ENCODE results near the gene FAU. TPM values are rescaled to one million over a fixed set of nuclear protein-coding genes. Genes with fewer than 3 reads are reported as not detected.
A peak's percentile ranks its signal among the peaks of the same experiment; 100 is the strongest.

FAU gene
- total and polyA plus RNA-seq, 2 of the 13 experiments (the other 11 are each of a cell fraction or from before 2014, with no cell fraction given): 374 to 869 TPM

- no peak for TF ChIP-seq ZNF256 (CRISPR knock-in tag; conservative IDR thresholded peaks at IDR 0.05)
- TF ChIP-seq, protein P1, sequence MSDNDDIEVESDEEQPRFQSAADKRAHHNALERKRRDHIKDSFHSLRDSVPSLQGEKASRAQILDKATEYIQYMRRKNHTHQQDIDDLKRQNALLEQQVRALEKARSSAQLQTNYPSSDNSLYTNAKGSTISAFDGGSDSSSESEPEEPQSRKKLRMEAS (IDR thresholded peaks at IDR 0.05): peak; percentile 81
- peak; percentile 73; the same call in 1 of the 2 replicates for TF ChIP-seq ZNF430 (CRISPR knock-in tag; IDR thresholded peaks at IDR 0.05)
- peak; percentile 87 for TF ChIP-seq HBP1 (CRISPR knock-in tag; IDR thresholded peaks at IDR 0.05; ENCODE audit: low read depth)
- TF ChIP-seq, protein P2, sequence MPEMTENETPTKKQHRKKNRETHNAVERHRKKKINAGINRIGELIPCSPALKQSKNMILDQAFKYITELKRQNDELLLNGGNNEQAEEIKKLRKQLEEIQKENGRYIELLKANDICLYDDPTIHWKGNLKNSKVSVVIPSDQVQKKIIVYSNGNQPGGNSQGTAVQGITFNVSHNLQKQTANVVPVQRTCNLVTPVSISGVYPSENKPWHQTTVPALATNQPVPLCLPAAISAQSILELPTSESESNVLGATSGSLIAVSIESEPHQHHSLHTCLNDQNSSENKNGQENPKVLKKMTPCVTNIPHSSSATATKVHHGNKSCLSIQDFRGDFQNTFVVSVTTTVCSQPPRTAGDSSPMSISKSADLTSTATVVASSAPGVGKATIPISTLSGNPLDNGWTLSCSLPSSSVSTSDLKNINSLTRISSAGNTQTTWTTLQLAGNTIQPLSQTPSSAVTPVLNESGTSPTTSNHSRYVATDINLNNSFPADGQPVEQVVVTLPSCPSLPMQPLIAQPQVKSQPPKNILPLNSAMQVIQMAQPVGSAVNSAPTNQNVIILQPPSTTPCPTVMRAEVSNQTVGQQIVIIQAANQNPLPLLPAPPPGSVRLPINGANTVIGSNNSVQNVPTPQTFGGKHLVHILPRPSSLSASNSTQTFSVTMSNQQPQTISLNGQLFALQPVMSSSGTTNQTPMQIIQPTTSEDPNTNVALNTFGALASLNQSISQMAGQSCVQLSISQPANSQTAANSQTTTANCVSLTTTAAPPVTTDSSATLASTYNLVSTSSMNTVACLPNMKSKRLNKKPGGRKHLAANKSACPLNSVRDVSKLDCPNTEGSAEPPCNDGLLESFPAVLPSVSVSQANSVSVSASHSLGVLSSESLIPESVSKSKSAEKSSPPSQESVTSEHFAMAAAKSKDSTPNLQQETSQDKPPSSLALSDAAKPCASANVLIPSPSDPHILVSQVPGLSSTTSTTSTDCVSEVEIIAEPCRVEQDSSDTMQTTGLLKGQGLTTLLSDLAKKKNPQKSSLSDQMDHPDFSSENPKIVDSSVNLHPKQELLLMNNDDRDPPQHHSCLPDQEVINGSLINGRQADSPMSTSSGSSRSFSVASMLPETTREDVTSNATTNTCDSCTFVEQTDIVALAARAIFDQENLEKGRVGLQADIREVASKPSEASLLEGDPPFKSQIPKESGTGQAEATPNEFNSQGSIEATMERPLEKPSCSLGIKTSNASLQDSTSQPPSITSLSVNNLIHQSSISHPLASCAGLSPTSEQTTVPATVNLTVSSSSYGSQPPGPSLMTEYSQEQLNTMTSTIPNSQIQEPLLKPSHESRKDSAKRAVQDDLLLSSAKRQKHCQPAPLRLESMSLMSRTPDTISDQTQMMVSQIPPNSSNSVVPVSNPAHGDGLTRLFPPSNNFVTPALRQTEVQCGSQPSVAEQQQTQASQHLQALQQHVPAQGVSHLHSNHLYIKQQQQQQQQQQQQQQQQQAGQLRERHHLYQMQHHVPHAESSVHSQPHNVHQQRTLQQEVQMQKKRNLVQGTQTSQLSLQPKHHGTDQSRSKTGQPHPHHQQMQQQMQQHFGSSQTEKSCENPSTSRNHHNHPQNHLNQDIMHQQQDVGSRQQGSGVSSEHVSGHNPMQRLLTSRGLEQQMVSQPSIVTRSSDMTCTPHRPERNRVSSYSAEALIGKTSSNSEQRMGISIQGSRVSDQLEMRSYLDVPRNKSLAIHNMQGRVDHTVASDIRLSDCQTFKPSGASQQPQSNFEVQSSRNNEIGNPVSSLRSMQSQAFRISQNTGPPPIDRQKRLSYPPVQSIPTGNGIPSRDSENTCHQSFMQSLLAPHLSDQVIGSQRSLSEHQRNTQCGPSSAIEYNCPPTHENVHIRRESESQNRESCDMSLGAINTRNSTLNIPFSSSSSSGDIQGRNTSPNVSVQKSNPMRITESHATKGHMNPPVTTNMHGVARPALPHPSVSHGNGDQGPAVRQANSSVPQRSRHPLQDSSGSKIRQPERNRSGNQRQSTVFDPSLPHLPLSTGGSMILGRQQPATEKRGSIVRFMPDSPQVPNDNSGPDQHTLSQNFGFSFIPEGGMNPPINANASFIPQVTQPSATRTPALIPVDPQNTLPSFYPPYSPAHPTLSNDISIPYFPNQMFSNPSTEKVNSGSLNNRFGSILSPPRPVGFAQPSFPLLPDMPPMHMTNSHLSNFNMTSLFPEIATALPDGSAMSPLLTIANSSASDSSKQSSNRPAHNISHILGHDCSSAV (CRISPR knock-in tag; IDR thresholded peaks at IDR 0.05; ENCODE audit: borderline replicate concordance): no peak
- TF ChIP-seq ZNF563 (CRISPR knock-in tag; IDR thresholded peaks at IDR 0.05): no peak
- no peak for TF ChIP-seq BRCA1 (CRISPR knock-in tag; IDR thresholded peaks at IDR 0.05)
- no peak for TF ChIP-seq RFX3 (CRISPR knock-in tag; IDR thresholded peaks at IDR 0.05)
- no peak for TF ChIP-seq SP140L (CRISPR knock-in tag; IDR thresholded peaks at IDR 0.05; ENCODE audit: borderline replicate concordance)
- peak; percentile 75 for TF ChIP-seq MED8 (CRISPR knock-in tag; IDR thresholded peaks at IDR 0.05; ENCODE audit: insufficient replicate concordance)
- TF ChIP-seq, protein P3, sequence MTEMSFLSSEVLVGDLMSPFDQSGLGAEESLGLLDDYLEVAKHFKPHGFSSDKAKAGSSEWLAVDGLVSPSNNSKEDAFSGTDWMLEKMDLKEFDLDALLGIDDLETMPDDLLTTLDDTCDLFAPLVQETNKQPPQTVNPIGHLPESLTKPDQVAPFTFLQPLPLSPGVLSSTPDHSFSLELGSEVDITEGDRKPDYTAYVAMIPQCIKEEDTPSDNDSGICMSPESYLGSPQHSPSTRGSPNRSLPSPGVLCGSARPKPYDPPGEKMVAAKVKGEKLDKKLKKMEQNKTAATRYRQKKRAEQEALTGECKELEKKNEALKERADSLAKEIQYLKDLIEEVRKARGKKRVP (CRISPR knock-in tag; IDR thresholded peaks at IDR 0.05): peak in 1 of 2 experiments; percentile 52; a peak in 2 of 4 replicates
- no peak for TF ChIP-seq AKNA (CRISPR knock-in tag; IDR thresholded peaks at IDR 0.05; ENCODE audit: borderline replicate concordance)
Measured at GRCh38 chr11:65095974-65096806, 25.7 kb downstream of the FAU start, which contains the start of gene VPS51 (continued).

All from HepG2 (cell line).